GM23248 (cell line): ENCODE data around the gene ADAMTSL1. TPM values are rescaled to one million over a fixed set of nuclear protein-coding genes. Genes with fewer than 3 reads are reported as not detected.

Experiments
- DNase-seq: peaks from one replicate; pipeline ENCODE4 v3.0.0-alpha.2; 2015
- H2AFZ ChIP-seq: fragments of 200-600 bp; sonication (generic); 2 replicates; pipeline ENCODE4 v1.6.1; 2016; ENCODE audit warnings: antibody characterized with exemption
- H3F3A ChIP-seq: fragments of 200-600 bp; sonication (generic); 2 replicates; pipeline ENCODE4 v1.6.1; 2016; ENCODE audit warnings: mild to moderate bottlenecking, antibody characterized with exemption, mixed run types; ENCODE audit not compliant: insufficient read depth
- H3K27ac ChIP-seq: fragments of 200-600 bp; sonication (generic); 2 replicates; pipeline ENCODE4 v1.5.1; 2016; ENCODE audit warnings: mild to moderate bottlenecking
- H3K27me3 ChIP-seq: fragments of 200-600 bp; sonication (generic); replicated peaks from 2 replicates; pipeline ENCODE4 v1.6.1; 2016; ENCODE audit warnings: mild to moderate bottlenecking; ENCODE audit not compliant: insufficient read depth
- H3K36me3 ChIP-seq: fragments of 200-600 bp; sonication (generic); 2 replicates; pipeline ENCODE4 v1.6.1; 2016; ENCODE audit warnings: low read depth, mild to moderate bottlenecking
- H3K4me1 ChIP-seq: fragments of 200-600 bp; sonication (generic); 2 replicates; pipeline ENCODE4 v1.6.1; 2016; ENCODE audit warnings: mild to moderate bottlenecking; ENCODE audit not compliant: insufficient read depth
- H3K4me2 ChIP-seq: fragments of 200-600 bp; sonication (generic); one replicate; pipeline ENCODE4 v1.6.1; 2016; ENCODE audit warnings: mild to moderate bottlenecking; ENCODE audit not compliant: unreplicated experiment
- H3K4me3 ChIP-seq: fragments of 200-600 bp; sonication (generic); 2 replicates; pipeline ENCODE4 v1.5.1; 2016; ENCODE audit warnings: mild to moderate bottlenecking
- H3K79me2 ChIP-seq: fragments of 200-600 bp; sonication (generic); 2 replicates; pipeline ENCODE4 v1.6.1; 2016; ENCODE audit warnings: mild to moderate bottlenecking; ENCODE audit not compliant: insufficient read depth
- H3K9ac ChIP-seq: fragments of 200-600 bp; sonication (generic); 2 replicates; pipeline ENCODE4 v1.6.1; 2016; ENCODE audit warnings: mild to moderate bottlenecking
- H3K9me2 ChIP-seq: fragments of 200-600 bp; sonication (generic); 2 replicates; pipeline ENCODE4 v1.6.1; 2016; ENCODE audit warnings: mixed run types, mild to moderate bottlenecking, moderate library complexity; ENCODE audit not compliant: insufficient read depth
- H3K9me3 ChIP-seq: fragments of 200-600 bp; sonication (generic); one replicate; pipeline ENCODE4 v1.6.1; 2017; ENCODE audit warnings: low read depth
- H4K20me1 ChIP-seq: fragments of 200-600 bp; sonication (generic); 2 replicates; pipeline ENCODE4 v1.6.0; 2016; ENCODE audit not compliant: insufficient read depth
- EZH2 ChIP-seq: fragments of 200-600 bp; sonication (generic); IDR thresholded peaks from 2 replicates; pipeline ENCODE4 v1.6.1; 2018; ENCODE audit warnings: antibody characterized with exemption, mild to moderate bottlenecking; ENCODE audit not compliant: insufficient read depth, poor library complexity, severe bottlenecking
- EZH2phosphoT487 ChIP-seq: fragments of 200-600 bp; sonication (generic); IDR thresholded peaks from 2 replicates; pipeline ENCODE4 v1.6.1; 2018; ENCODE audit warnings: antibody characterized with exemption, moderate library complexity, mild to moderate bottlenecking, low read depth; ENCODE audit not compliant: insufficient read depth
- WGBS, 2 experiments: methylation state at CpG; one replicate each; pipeline ENCODE4 v1.1.6; 2015 to 2017; ENCODE audit warnings: low lambda C conversion rate in 2 of 2, low coverage in 1 of 2; ENCODE audit errors: missing lambda C conversion rate in 2 of 2; 5-methylcytosine and 5-hydroxymethylcytosine counted together
- in situ Hi-C: fragments of 300-500 bp; cut with MboI; formaldehyde crosslinking; loops from 2 replicates; pipeline ENCODE4 v1.15.0; 2020
- polyA plus RNA-seq: library from polyadenylated mRNA; unstranded; fragments of >200 nt; fragmentation: Nextera tagmentation; extraction: Ambion mirVana; gene quantifications from 2 replicates; pipeline ENCODE4 v1.2.1, GENCODE V29; 2016
- total RNA-seq: library from RNA; depleted of rRNA; stranded (reverse); fragments of >200 nt; shearing (Covaris generic); gene quantifications from 2 replicates; pipeline ENCODE4 v1.2.3, GENCODE V29; 2014

Gene ADAMTSL1
- total and polyA plus RNA-seq, 2 experiments from 2014 or later, result 77.0 to 273 TPM

DNA sequence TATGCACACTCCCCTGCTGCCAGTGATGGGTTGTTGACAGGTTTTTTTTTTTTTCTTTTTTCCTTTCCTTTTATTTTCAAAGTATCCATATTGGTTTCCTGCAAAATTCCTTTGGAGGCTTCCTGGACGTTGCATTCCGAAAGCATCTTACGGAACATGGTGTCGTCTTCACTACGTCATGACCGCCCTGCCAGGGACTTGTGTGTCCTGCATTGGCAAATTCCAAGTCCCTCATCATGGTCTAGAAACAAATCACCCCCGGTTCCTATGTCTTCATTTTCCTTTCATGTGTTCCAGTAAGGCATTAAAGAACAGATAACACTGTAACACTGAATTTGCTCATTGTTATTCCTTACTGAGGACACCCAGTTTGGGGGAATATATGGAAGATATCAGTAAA is 35.0 kb upstream of the ADAMTSL1 start:
- Histone ChIP-seq H3K27ac (peak overlapping the region; percentile 77), H4K20me1 (no peaks in the 10 kb centered on the region), H3K9me3 (no peaks in the 10 kb centered on the region), H3K4me2 (peak overlapping the region; percentile 84), H3K36me3 (no peaks in the 10 kb centered on the region), H3K4me3 (peak overlapping the region; percentile 72), H3K79me2 (no peaks in the 10 kb centered on the region), H3K9me2 (no peaks in the 10 kb centered on the region), H3K27me3 (no peaks in the 10 kb centered on the region), H2AFZ (peak overlapping the region; percentile 98), H3F3A (peaks cover 27% of the 10 kb centered on the region), H3K9ac (peak overlapping the region; percentile 76), H3K4me1 (peaks cover 45% of the 10 kb centered on the region)
- TF ChIP-seq EZH2 (no peak), EZH2phosphoT487 (no peak)
- WGBS, 2 experiments, result 52 to 53% methylated on average over 7 of the region's 7 CpGs
- in situ Hi-C loops, result loop anchor here (25.0 kb wide), 2 partner anchors 177 to 627 kb away; no protein-coding TSS in a partner anchor
- peak; percentile 20 for DNase-seq

DNA sequence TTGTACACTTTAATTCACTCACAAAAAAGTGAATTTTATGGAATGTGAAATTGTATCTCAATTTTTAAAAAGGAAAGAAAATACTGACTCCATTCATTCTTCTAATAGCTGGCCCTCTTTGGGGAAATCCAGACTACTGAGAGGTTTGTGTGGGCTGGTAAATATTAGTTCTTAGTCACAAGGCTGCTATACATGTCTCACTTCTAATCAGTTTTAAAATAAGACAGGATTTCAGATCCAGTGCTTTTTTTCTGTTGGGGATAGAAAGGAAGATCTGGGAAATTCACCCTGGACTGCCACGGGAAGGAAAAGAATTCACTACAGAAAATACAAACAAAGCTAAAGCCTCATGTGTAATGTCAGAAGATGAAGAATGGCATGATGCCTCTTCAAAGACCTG is 32.7 kb upstream of the ADAMTSL1 start:
- Histone ChIP-seq H4K20me1 (no peaks in the 10 kb centered on the region), H3K79me2 (no peaks in the 10 kb centered on the region), H2AFZ (peak overlapping the region; percentile 42), H3K36me3 (no peaks in the 10 kb centered on the region), H3K27ac (peak overlapping the region; percentile 33), H3K4me1 (peaks cover 45% of the 10 kb centered on the region), H3K9ac (peak overlapping the region; percentile 1; the same call in 1 of the 2 replicates), H3K4me3 (no peak overlapping the region; the same call in 1 of the 2 replicates), H3K4me2 (peak overlapping the region; percentile 4), H3K9me3 (no peaks in the 10 kb centered on the region), H3F3A (peaks cover 27% of the 10 kb centered on the region), H3K27me3 (no peaks in the 10 kb centered on the region), H3K9me2 (no peaks in the 10 kb centered on the region)
- WGBS, 2 experiments, result 80% methylated on average over 1 of the region's 1 CpG
- TF ChIP-seq EZH2 (no peak), EZH2phosphoT487 (no peak)
- peak; percentile 62 for DNase-seq
- in situ Hi-C loops, result loop anchor here (25.0 kb wide), 2 partner anchors 179 to 629 kb away; no protein-coding TSS in a partner anchor

DNA sequence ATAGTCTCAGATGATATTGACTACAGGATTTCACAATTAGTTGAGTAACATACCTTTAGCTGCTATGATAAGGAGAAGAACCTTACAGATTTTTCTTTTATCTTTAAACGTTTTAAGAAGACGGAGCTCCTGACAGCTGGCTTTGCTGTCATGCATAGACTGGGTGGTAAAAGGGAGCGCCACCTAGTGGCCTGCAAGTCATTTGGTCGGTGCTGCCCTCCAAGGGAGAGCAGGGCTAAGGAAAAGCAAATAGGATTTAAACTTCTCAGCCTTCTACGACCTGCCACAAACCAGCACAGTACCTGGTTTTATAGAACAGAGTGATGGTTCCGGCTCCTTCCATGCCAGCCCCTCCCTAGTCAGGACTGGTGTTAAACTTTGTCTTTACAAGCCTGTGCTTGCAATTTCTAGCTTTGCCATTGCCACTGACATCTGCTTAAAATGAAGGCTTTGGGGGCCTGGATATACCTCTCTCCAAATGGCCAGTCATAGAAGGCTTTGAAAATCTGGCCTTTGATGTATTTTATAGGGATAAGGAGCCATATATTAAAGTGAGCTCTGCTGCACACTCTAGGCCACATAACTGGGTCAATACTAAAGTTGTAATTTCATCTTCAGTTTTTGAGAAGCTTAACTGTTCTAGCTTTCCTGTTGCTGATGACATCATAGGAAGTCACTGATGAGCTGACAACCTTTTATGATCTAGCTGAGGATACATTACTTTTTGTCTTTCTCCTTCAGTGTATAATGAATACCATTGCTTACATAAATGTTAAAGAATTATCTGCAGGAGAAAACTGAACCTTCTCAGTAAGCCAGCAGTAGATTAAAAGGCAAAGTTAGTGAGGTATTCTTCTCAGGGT is 31.1 kb upstream of the ADAMTSL1 start:
- in situ Hi-C loops, result loop anchor here (25.0 kb wide), 2 partner anchors 181 to 631 kb away; no protein-coding TSS in a partner anchor
- H3K9ac ChIP-seq, result no peak overlapping the region
- no peaks in the 10 kb centered on the region for H3K9me2 ChIP-seq
- H3K4me1 ChIP-seq, result peaks cover 49% of the 10 kb centered on the region
- TF ChIP-seq EZH2 (no peak), EZH2phosphoT487 (no peak)
- 4 to 8% methylated on average over 6 of the region's 6 CpGs for WGBS, 2 experiments
- H3K4me3 ChIP-seq, result no peak overlapping the region
- peaks cover 15% of the 10 kb centered on the region for H3F3A ChIP-seq
- H4K20me1 ChIP-seq, result no peaks in the 10 kb centered on the region
- 0 out of 2 replicates have a peak overlapping the region, but pooled peaks have one; percentile 3 for H3K27ac ChIP-seq
- H3K79me2 ChIP-seq, result no peaks in the 10 kb centered on the region
- H3K36me3 ChIP-seq, result no peaks in the 10 kb centered on the region
- peak overlapping the region; percentile 59 for H2AFZ ChIP-seq
- H3K4me2 ChIP-seq, result no peak overlapping the region
- peak; percentile 86 for DNase-seq
- H3K9me3 ChIP-seq, result no peaks in the 10 kb centered on the region
- no peaks in the 10 kb centered on the region for H3K27me3 ChIP-seq

DNA sequence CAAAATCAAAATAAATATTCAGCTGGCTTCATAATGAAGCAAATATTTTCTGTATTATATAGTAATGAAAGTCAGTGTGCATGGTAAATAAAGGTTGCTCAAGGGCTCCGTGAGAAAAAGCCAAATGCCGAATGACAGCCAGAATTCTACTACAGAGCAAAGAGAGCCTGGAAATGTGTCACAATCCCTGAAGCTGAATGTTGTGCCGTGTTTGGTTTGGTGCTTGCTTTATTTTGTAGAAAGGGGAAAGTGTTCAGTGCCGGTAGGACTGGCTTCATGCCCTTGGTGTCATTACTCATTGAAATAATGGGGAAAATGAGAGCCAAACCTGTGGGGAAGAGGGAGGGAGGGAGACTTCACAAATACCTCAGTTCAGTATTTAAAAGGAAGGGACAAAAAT is 26.8 kb upstream of the ADAMTSL1 start:
- Histone ChIP-seq H3K27me3 (no peaks in the 10 kb centered on the region), H3K27ac (peak overlapping the region; percentile 25), H3K36me3 (no peaks in the 10 kb centered on the region), H3K9me2 (no peaks in the 10 kb centered on the region), H3K9ac (peak overlapping the region; percentile 15; the same call in 1 of the 2 replicates), H3K4me2 (peak overlapping the region; percentile 64), H4K20me1 (no peaks in the 10 kb centered on the region), H2AFZ (peak overlapping the region; percentile 67), H3F3A (peaks cover 10% of the 10 kb centered on the region), H3K4me1 (peaks cover 34% of the 10 kb centered on the region), H3K9me3 (no peaks in the 10 kb centered on the region), H3K4me3 (peak overlapping the region; percentile 49), H3K79me2 (no peaks in the 10 kb centered on the region)
- no peak for TF ChIP-seq EZH2phosphoT487
- TF ChIP-seq EZH2, result no peak
- WGBS, 2 experiments, result 1 to 3% methylated on average over 4 of the region's 4 CpGs
- in situ Hi-C loops, result loop anchor here (25.0 kb wide), 2 partner anchors 185 to 635 kb away; no protein-coding TSS in a partner anchor
- peak; percentile 65 for DNase-seq
